Thoracic aorta (tissue), 2 donors: ENCODE measurements around the gene TINCR. TPM values are rescaled to one million over a fixed set of nuclear protein-coding genes. Genes with fewer than 3 reads are reported as not detected.

ENCODE experiments used
- ATAC-seq: fragments of 150-250 bp; one replicate; pipeline ENCODE4 v1.8.0; 2017; ENCODE audit warnings: low read depth; ENCODE audit not compliant: insufficient number of reproducible peaks, low FRiP score
- DNase-seq: peaks from one replicate; pipeline ENCODE4 v3.0.0-alpha.2; 2020; ENCODE audit warnings: low spot score
- H3K27ac ChIP-seq, 2 donors: fragments of 200-600 bp; sonication (generic); 1 replicate in 1 of 2; 2 replicates in 1 of 2; pipeline ENCODE4 v1.5.1; 2016; ENCODE audit warnings: mild to moderate bottlenecking in 2 of 2, moderate library complexity in 2 of 2
- H3K27me3 ChIP-seq: fragments of 200-600 bp; sonication (generic); replicated peaks from 2 replicates; pipeline ENCODE4 v1.6.0; 2016; ENCODE audit warnings: mild to moderate bottlenecking; ENCODE audit not compliant: insufficient read depth
- H3K36me3 ChIP-seq: fragments of 200-600 bp; sonication (generic); one replicate; pipeline ENCODE4 v1.5.1; 2016
- H3K4me1 ChIP-seq, 2 donors: fragments of 200-600 bp; sonication (generic); 1 replicate in 1 of 2; 2 replicates in 1 of 2; pipeline versions ENCODE4 v1.5.1 to v1.6.0; 2016; ENCODE audit warnings: low read depth in 2 of 2, mild to moderate bottlenecking in 1 of 2; ENCODE audit not compliant: control insufficient read depth in 1 of 2
- H3K4me3 ChIP-seq: fragments of 200-600 bp; sonication (generic); 2 replicates; pipeline ENCODE4 v1.5.1; 2016; ENCODE audit warnings: mild to moderate bottlenecking
- H3K9me3 ChIP-seq: fragments of 200-600 bp; sonication (generic); 2 replicates; pipeline ENCODE4 v1.5.1; 2016
- CTCF ChIP-seq: fragments of 200-600 bp; sonication (generic); IDR thresholded peaks from one replicate; pipeline ENCODE4 v1.5.1; 2019; ENCODE audit warnings: antibody characterized with exemption
- total RNA-seq, 2 donors: library from RNA; depleted of rRNA; stranded (reverse); fragments of >200 nt; gene quantifications; one replicate each; pipeline versions ENCODE4 v1.1.0 to v1.2.3, GENCODE V29; 2016

The TINCR gene
- total RNA-seq, 2 donors from 2014 or later, result 0.56 to 2.0 TPM

GRCh38 chr19:5571777-5572176 is 4.0 kb upstream of the TINCR start:
- no peaks in the 10 kb centered on the region for H3K4me1 ChIP-seq
- H3K27ac ChIP-seq, result no peak overlapping the region
- H3K9me3 ChIP-seq, result no peaks in the 10 kb centered on the region
- peaks cover 3% of the 10 kb centered on the region for H3K27me3 ChIP-seq
- no peak for TF ChIP-seq CTCF
- DNase-seq (no peak), ATAC-seq (no peak)
- no peak overlapping the region for H3K4me3 ChIP-seq
- H3K36me3 ChIP-seq, result no peaks in the 10 kb centered on the region

- TF ChIP-seq CTCF, result no peak
- Histone ChIP-seq H3K27me3 (peaks cover 6% of the 10 kb centered on the region), H3K27ac (no peak overlapping the region), H3K4me1 (no peaks in the 10 kb centered on the region), H3K9me3 (no peaks in the 10 kb centered on the region), H3K4me3 (no peak overlapping the region), H3K36me3 (no peaks in the 10 kb centered on the region)
- DNase-seq (no peak), ATAC-seq (no peak)
Measured at GRCh38 chr19:5567970-5568407, 236 bp upstream of the TINCR start.

- Histone ChIP-seq H3K27me3 (peaks cover 6% of the 10 kb centered on the region), H3K27ac (no peak overlapping the region), H3K4me3 (no peak overlapping the region), H3K4me1 (no peaks in the 10 kb centered on the region), H3K9me3 (peaks cover 8% of the 10 kb centered on the region), H3K36me3 (no peaks in the 10 kb centered on the region)
- no peak for ATAC-seq
- DNase-seq, result no peak
- TF ChIP-seq CTCF, result no peak
Measured at GRCh38 chr19:5564930-5565329, 2.8 kb downstream of the TINCR start.

- H3K4me3 ChIP-seq, result no peak overlapping the region
- ATAC-seq, result no peak
- no peak for DNase-seq
- peaks cover 8% of the 10 kb centered on the region for H3K9me3 ChIP-seq
- no peaks in the 10 kb centered on the region for H3K4me1 ChIP-seq
- peaks cover 6% of the 10 kb centered on the region for H3K27me3 ChIP-seq
- H3K36me3 ChIP-seq, result no peaks in the 10 kb centered on the region
- no peak overlapping the region for H3K27ac ChIP-seq
- TF ChIP-seq CTCF, result no peak
Measured at GRCh38 chr19:5563935-5564612, 3.7 kb downstream of the TINCR start.

- TF ChIP-seq CTCF, result no peak
- Histone ChIP-seq H3K9me3 (peaks cover 8% of the 10 kb centered on the region), H3K4me3 (no peak overlapping the region), H3K27me3 (peaks cover 6% of the 10 kb centered on the region), H3K36me3 (no peaks in the 10 kb centered on the region), H3K4me1 (no peaks in the 10 kb centered on the region), H3K27ac (no peak overlapping the region)
- DNase-seq, result no peak
- no peak for ATAC-seq
Measured at GRCh38 chr19:5563008-5563431, 4.7 kb downstream of the TINCR start.
